Measurements from ENCODE around the gene PHLDA3.

Gene PHLDA3

DNA sequence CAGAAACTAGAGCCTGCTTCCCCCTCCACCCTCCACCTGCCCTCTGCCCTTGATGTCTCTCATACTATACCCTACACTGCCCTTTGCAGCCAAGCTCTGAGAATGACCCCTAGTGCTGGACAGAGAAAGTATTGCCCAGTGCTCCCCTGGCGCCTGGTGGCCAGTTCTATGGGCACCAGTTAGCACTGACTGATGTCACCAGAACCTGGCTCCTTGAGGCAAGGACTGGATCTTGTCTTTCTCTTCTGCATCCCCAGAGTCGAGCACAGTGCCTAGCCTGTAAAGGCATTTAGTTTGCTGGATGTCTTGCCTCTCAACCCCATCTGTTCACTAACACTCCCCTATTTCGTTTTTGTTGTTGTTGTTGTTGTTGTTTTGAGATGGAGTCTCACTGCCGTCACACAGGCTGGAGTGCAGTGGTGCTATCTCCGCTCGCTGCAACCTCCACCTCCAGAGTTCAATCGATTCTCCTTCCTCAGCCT lies 5.9 kb downstream of the PHLDA3 start:
- DNase-seq (ENCODE audit: low read depth in 2 of 2, low spot score in 1 of 2), result no peak

DNA sequence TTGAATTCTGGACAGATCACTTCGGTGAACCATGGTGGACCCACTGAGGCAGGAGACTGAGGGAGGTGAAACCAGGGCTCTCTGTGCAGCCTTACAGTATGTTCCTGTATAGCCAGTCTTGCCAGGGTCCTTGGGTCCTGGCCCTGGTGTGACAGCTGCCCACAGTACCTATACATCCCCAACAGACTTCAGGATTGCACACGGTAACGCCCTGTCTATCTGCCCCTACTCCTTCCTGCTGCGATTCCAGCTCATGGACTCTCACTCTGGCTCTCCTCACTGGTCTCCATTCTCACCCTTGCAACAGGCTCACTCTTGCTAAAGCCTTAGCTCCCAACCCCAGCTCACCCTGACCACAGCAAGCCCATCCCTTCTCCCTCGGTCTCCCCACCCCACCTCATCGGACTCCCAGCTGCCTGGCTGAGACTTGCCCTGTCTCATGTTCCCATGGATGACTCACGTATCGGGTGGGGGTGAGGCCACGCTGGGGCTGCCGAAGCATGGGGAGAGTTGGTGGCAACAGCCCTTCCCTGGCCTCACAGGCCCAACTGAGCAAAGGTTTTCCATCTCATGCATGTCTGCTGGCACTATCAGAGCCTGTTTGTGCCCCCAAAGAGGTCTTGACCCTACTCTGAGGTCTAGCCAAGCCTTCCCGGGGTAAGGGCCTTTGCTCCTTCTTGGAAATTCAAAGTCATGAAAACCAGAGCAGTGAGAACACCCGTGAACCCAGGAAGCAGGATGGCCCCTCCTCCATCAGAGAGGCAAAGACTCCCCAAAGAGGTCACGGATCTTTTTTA lies 7.1 kb downstream of the PHLDA3 start:
- DNase-seq (ENCODE audit: low read depth in 2 of 2, low spot score in 1 of 2), result no peak

DNA sequence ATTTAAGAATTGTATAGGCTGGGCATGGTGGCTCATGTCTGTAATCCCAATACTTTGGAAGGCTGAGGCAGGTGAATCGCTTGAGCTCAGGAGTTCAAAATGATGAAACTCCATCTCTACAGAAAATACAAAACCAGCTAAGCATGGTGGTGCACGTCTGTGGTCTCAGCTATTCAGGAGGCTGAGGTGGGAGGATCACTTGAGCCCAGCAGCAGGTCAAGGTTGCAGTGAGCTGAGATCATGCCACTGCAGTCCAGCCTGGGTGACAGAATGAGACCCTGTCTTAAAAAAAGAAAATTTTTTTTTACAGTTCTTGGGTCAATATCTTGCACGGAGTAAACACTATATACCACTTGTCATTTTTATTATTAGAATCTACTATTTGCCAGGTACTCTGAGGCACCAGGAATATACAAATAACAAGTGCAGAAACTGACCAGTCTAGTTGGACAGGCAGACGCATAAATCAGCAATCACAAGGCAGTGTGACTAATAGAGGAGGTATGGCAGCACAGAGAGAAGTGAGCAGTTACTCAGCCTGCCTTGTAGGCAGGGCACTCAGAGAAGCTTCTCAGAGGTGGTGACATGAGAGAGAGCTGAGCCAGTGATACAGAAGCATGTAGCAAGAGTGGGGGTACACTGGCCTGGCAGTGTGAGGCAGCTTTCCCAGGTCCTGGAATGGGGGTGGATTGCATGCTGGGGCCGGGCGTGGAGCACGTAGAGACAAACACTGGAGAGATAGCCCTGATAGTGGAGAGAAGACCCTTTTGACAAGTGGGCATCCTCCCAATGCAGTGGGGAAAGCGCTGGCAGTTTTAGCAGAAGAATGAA lies 8.0 kb downstream of the PHLDA3 start:
- DNase-seq (ENCODE audit: low read depth in 2 of 2, low spot score in 1 of 2), result no peak

DNA sequence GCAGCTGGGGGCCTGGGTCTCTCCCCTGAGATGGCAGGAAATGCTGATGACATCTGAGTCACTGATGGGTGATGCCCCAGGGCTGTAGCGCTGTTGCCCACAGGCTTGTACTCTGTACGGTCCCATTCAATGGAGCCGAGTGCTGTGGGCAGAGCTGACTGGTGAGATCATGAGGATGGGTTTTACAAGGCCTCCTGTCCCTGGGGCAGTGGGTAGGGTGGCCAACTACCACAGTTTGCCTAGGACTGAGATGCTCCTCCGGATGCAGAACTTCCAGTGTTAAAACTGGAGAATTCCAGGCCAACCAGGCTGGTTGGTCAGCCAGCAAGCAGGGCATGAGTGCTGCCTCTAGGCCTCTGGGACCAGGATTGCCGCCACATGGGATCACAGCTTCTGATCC lies 9.2 kb downstream of the PHLDA3 start:
- DNase-seq (ENCODE audit: low read depth in 2 of 2, low spot score in 1 of 2), result no peak

DNA sequence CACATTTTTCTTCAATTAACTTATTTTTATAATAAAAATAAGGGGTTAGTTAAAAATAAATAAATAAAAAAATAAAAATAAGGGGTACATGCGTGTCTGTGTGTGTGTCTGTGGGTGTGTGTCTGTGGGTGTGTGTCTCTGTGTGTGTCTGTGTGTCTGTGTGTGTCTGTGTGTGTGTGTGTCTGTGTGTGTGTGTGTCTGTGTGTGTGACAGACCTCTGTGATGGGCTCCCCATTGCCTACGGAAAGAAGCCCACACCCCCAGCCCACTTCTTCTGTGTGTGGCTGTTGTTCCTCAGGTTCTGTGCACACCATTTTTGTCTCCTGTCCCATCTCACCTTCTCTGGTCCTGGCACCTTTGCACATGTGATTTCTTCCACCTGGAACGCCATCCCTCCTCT lies 9.9 kb downstream of the PHLDA3 start:
- DNase-seq (ENCODE audit: low read depth in 2 of 2, low spot score in 1 of 2), result no peak

DNA sequence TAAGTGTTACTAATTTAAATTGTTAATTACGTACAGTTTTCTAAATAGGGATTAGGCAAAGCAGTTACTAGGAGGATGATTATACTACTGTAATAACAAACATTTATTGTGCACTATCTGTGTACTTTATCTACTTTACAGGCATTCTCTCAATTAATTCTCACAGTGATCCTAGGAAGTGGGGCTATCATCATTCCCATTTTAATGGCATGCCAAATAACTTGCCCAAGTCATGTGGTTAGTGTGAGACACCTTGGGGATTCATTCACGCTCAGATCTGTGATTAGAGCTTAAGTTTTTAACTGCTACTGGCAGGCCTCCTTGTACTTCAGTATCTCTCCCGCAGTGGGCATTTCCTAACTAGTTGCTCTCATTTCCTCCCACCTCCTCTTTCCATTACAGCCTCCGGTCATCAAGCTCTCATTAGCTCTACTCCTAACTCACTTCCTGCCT lies 11.5 kb downstream of the PHLDA3 start:
- DNase-seq (ENCODE audit: low read depth in 2 of 2, low spot score in 1 of 2), result no peak

DNA sequence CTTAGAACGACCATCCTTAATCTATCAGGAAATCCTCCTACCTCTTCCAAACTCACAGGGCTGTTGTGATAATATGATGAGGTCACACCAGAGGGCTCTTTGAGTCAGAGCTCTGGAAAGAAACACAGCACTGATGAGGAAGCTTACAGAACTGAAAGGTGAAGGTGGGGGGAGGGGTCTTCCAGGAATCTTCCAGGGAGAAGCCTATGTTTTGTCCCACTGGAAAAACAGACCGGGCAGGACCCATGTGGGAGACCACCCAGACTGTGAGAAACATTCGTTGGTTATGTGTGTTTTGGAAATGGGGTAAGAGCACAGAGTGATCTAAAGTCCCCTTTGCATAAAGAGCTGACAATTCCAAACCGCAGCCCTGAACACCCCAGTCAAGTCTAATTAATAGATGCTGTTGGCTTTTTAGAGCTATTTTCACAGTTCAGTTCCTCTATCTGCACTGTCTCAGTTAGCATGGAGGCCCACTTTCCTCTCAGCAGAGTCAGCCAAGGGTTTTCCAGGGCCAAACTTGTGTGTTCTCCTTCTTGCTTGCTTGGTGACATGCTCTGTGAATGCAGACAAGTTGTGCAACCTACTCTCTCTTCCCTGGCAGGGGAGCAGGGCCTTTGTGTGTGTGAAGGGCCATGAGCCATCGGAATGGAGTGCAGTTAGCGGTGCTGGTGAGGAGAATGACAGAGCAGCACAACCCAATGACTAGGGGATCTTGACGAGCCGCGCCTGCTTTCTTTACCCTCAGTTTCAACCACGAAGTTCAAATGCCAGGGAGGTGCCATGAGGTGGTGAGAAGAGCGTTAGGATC lies 12.3 kb downstream of the PHLDA3 start:
- no peak for DNase-seq (ENCODE audit: low read depth in 2 of 2, low spot score in 1 of 2)

DNA sequence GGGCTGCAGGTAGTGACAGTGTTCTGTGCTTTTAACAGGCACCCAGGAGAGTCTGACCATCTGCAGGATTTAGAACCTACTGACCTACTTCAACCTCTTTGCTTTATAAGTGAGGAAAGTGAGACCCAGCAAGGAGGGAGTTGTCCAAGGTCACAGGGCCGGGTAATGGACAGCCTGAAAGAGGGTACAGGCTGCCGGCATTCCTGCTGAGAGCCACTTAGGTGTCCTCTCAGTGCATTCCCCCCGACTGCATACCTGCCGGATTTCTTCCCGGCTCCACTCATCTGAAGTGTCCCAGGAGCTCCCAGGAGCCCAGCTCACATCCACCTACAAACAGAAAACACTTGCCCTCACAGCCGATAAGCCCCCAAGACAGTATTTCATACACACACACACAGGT lies 13.9 kb downstream of the PHLDA3 start:
- DNase-seq (ENCODE audit: low read depth in 2 of 2, low spot score in 1 of 2), result no peak

DNA sequence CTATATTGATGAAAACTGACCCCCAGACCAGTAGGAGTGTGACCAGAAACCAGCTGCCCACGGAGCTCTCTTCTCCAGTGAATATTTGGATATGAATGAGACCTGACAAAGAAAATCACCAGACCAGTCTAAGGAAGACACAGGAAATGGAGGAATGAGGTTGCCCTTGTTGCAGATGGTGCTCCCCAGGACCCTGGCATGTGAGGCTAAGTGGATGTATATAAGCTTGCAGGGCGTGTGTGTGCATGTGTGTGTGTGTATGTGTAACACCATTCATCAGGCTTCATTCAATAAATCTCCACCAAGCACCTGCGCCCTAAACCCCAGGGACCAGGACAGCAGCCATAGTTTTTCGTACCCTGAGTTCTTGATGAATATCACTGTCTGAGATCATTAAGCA lies 14.4 kb downstream of the PHLDA3 start:
- no peak for DNase-seq (ENCODE audit: low read depth in 2 of 2, low spot score in 1 of 2)

DNA sequence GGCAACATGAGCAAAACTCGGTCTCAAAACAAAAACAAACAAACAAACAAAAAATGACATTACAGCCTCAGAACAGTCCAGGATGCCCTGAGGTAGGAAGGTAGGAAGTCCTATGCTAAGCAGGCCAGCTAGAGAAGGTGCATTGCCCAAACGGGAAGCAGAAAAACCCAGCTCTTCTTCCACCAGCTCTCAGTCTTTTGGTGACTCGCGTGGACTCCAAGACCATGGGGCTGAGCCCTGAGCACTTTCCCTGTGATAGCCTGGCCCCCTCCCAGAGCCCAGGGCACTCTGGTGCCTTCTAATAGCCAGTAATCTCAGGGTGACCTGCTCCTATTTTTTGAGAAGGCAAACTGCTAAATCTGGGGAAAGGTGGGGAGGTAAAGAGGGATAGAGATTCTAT lies 16.1 kb downstream of the PHLDA3 start:
- no peak for DNase-seq (ENCODE audit: low read depth in 2 of 2, low spot score in 1 of 2)

DNA sequence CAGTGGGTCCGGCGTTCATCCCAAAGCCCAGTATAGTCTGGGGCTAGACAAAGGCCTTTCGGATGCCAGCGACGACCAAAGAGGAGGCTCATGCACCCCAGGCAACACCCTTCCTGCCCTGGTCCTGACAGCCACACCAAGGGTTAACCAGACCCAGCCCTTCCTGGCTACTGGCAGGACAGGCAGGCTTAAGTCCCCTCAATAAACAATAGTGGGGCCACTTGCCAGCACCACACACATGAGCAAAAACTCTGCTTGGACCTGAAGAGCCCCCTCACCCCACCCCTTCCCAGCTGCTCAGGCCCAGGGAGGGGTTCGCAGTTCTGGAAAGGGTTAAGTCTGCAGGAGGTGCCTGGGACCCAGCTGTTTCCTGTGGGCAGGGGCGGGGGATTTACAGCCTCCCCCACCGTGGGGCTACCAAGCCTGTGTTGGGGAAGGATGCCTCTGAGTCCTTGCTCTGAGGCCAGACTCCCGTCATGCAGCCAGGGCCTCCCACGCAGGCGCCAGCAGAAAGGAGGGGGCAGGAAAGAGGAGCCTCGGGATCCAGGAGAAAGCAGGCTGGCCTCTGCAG lies 18.2 kb downstream of the PHLDA3 start:
- DNase-seq (ENCODE audit: low read depth in 2 of 2, low spot score in 1 of 2), result no peak

DNA sequence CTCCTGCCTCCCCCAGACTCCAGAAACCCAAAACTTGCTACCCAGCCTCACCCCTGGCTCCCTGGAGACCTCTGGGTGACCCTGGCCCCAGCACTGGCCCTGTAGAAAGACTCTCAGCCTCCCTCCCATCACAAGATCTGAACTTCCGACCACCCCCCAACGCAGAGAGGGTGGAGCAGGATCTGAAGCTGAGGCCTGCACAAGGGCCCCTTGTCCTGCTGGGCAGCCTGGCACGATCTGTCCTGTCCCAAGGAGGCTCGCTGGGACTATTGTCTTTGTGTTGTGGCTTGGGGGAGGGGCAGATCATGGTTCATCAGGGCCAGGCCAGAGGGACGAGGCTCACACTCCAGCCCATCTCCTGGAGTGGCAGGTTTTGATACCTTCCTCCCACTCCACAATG lies 20.0 kb downstream of the PHLDA3 start:
- DNase-seq (ENCODE audit: low read depth in 2 of 2, low spot score in 1 of 2), result no peak

DNA sequence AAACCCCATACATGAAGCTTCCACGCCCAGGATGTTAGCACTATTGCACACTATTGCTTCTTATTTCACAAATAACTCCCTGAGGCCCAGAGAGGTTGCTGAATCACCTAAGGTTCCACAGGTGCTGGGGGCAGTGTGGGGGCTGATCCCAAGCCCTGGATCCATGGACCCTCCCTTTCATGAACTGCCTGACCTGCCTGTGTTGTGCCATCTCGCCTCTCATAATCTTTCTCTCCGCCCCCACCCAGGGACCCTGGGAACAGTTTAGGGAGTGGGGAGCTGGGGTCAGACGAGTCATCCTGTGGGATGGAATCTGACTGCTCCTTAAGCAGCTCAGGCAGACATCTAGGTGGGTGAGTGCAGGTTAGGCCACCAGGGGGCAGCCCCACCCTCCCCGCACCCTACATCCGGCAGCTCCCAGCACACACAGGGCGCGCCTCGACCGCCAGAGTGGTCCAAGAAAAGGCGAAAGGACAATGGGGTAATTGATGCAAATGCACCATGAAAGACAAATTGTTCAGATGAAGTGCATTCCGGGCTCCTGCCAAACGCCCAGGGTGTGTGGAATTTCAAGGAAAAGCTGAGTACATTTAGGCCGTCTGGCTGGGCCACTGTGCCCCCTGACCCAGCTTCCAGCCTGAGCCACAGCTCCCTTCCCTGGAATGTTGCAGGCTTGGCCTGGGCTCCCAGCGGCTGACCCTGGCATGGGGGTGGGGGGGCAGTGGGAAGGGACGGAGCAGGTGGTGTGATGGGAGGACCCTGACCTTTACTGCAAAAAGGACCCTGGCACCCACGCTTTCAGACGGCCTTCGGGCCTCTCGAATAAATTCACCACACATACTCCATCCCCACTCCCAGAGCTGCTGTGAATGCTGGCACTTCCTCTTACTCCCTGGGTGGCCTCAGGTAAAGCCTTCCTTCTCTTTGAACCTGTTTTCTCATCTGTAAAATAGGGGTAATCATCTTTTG lies 20.8 kb downstream of the PHLDA3 start:
- peak; percentile 12 to 20 for DNase-seq (ENCODE audit: low read depth in 2 of 2, low spot score in 1 of 2)

DNA sequence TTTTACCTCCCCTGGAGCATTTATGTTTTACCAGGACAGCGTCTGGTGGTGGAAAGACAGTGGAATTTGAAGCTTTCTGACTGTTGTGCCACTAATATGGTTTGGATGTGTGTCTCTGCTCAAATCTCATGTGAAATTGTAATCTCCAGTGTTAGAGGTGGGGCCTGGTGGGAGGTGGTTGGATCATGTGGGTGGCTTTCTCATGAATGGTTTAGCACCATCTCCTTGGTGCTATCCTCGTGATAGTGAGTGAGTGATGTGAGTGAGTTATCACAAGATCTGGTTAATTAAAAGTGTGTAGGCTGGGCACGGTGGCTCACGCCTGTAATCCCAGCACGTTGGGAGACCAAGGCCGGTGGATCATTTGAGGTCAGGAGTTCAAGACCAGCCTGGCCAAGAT lies 23.7 kb downstream of the PHLDA3 start:
- no peak for DNase-seq (ENCODE audit: low read depth in 2 of 2, low spot score in 1 of 2)

DNA sequence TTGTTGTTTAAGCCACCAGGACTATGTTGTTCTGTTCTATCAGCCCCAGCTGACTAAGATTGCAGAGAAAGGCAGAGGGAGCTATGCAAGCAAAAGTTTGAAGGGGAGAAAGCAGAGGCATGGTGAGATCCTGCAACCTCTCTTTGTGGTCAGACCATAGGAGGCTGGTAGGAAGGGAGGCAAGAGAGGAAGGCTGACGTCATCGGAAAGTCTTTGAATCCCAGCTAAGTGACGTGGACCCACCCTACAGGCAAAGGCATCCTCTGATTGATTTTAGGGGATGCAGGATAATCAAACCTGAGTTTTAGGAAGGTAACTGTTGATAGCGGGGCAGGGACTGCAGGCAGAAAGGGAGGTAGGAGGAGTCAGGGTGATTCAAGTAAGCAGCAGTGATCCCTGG lies 24.2 kb downstream of the PHLDA3 start:
- no peak for DNase-seq (ENCODE audit: low read depth in 2 of 2, low spot score in 1 of 2)

DNA sequence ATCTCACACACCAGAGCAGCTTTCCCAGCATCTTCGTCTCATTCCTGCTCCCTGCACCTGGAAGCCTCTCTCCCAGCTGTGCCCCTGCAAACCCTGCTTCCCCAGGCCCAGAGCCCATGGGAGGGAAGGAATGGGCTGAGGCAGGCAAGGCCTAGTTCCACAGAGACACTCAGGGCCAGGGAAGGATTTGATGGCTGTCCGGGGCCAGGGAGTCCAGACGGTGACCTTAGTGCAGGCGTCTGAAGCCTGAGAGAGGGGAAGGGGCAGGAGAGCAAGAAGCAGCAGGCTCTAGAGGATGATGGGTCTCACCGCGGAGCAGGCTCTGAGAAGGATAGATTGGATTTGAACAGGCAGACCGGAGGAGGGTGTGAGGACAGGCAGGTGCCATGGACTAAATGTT lies 25.2 kb downstream of the PHLDA3 start:
- DNase-seq (ENCODE audit: low read depth in 2 of 2, low spot score in 1 of 2), result no peak

DNA sequence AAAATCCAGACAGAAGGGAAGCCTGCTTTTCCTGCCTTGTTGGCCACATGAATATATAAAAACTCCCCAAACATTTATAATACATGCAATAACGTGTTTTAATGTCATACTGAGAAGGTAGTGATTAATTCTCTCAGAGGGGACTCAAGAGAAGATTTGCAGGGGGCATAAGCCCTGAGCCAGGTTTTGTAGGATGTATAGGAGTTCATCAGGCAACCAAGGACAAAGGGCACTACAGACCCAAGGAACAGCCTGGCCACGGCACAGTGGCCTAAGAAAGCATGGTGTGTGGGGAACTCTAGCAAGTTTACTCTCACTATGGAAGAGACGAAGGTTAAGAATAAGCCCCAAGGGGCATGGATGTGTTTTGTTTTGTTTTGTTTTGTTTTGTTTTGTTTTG lies 32.0 kb downstream of the PHLDA3 start:
- no peak for DNase-seq (ENCODE audit: low read depth in 2 of 2, low spot score in 1 of 2)

DNA sequence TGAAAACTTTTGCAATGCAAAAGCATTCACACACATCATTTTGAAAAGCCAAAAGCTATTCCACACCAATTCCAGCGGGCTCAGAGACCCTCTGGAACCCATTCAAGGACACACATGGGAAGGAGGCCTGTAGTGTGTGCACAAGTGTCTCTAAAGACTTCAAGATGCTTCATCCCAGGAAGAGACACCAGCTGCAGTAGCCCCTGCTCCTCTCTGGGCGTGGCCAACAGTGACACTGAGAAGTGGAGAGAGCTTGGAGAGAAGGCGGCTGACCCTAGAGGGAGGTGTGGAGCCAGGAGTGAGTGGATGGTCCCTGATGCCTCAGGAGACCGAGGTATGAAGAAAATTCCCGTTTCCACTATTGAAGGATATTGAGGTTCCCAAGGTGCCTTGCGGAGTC lies 32.6 kb downstream of the PHLDA3 start:
- no peak for DNase-seq (ENCODE audit: low read depth in 2 of 2, low spot score in 1 of 2)

DNA sequence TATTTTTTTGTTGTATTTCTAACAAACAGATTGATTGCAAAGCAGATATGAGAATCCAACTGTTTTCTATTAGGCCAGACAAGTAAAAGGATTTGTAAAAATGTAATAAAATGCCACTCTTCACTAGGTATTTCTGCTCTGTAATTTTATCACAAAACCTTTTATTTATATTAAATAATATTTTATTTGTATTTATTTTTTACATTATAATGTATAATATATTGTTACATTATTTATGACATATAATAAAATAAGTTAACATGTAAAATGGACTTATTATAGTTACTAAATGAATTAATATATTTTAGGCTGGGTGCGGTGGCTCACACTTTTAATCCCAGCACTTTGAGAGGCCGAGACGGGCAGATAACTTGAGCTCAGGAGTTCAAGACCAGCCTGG lies 34.7 kb downstream of the PHLDA3 start:
- DNase-seq (ENCODE audit: low read depth in 2 of 2, low spot score in 1 of 2), result no peak

DNA sequence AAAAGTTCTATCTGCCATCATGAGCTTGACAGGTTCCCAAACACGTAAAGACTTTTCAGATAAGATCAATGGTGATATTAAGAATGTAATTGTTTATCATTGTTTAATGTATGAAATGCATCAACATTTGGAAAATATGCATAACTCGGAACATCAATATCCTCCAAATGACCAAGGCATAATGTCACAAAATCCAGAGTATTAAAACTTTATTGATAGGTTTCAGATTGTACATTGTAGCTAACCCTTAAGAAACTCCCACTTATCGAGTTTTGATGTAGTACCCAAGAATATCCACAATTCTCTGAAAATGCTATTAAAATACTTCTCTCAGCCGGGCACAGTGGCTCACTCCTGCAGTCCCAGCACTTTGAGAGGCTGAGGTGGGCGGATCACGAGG lies 35.4 kb downstream of the PHLDA3 start:
- DNase-seq (ENCODE audit: low read depth in 2 of 2, low spot score in 1 of 2), result no peak

Measured in stimulated activated CD8-positive, alpha-beta memory T cell treated with anti-CD3 and anti-CD28 coated beads, Interleukin-4, amount 100 ng/mL, for 4 hours (primary cell).